GM23338 (cell line): ENCODE results near the gene DCT. TPM values are rescaled to one million over a fixed set of nuclear protein-coding genes. Genes with fewer than 3 reads are reported as not detected.

Source experiments
- ATAC-seq: fragments of 200-7000 bp; cut with Tn5 transposase; 3 replicates; pipeline ENCODE4 v1.9.1; 2020
- DNase-seq: peaks from one replicate; pipeline ENCODE4 v3.0.0-alpha.2; 2015; ENCODE audit warnings: low spot score
- H2AFZ ChIP-seq: fragments of 200-600 bp; sonication (generic); 2 replicates; pipeline ENCODE4 v1.8.0; 2016; ENCODE audit warnings: antibody characterized with exemption, mild to moderate bottlenecking, moderate library complexity
- H3F3A ChIP-seq: fragments of 200-600 bp; sonication (generic); replicated peaks from 2 replicates; pipeline ENCODE4 v1.8.0; 2017; ENCODE audit warnings: antibody characterized with exemption, mixed run types, low read depth
- H3K27ac ChIP-seq: fragments of 200-600 bp; sonication (generic); 2 replicates; pipeline ENCODE4 v1.6.1; 2016; ENCODE audit warnings: low read depth
- H3K27me3 ChIP-seq: fragments of 200-600 bp; sonication (generic); 2 replicates; pipeline ENCODE4 v1.8.0; 2016; ENCODE audit warnings: mild to moderate bottlenecking, mixed run types, moderate library complexity; ENCODE audit not compliant: insufficient read depth
- H3K36me3 ChIP-seq: fragments of 200-600 bp; sonication (generic); 2 replicates; pipeline ENCODE4 v1.8.0; 2016; ENCODE audit warnings: mild to moderate bottlenecking; ENCODE audit not compliant: insufficient read depth
- H3K4me1 ChIP-seq: fragments of 200-600 bp; sonication (generic); 2 replicates; pipeline ENCODE4 v1.8.0; 2016; ENCODE audit warnings: mild to moderate bottlenecking, moderate library complexity; ENCODE audit not compliant: insufficient read depth
- H3K4me2 ChIP-seq: fragments of 200-600 bp; sonication (generic); 2 replicates; pipeline ENCODE4 v1.7.1; 2017; ENCODE audit warnings: mixed run types
- H3K4me3 ChIP-seq: fragments of 200-600 bp; sonication (generic); 2 replicates; pipeline ENCODE4 v1.6.1; 2016; ENCODE audit warnings: mixed run types
- H3K79me2 ChIP-seq: fragments of 200-600 bp; sonication (generic); replicated peaks from 2 replicates; pipeline ENCODE4 v1.8.0; 2017; ENCODE audit warnings: mild to moderate bottlenecking; ENCODE audit not compliant: insufficient read depth
- H3K9me2 ChIP-seq: fragments of 200-600 bp; sonication (generic); 2 replicates; pipeline ENCODE4 v1.8.0; 2017; ENCODE audit not compliant: insufficient read depth
- H4K20me1 ChIP-seq: fragments of 200-600 bp; sonication (generic); replicated peaks from 2 replicates; pipeline ENCODE4 v1.8.0; 2017; ENCODE audit warnings: mild to moderate bottlenecking; ENCODE audit not compliant: insufficient read depth
- H3K27ac Mint-ChIP-seq: 2 replicates; pipeline ENCODE4 v1.8.0; 2020; ENCODE audit warnings: inconsistent platforms, mild to moderate bottlenecking, moderate library complexity, mixed read lengths
- H3K27me3 Mint-ChIP-seq: 3 replicates; pipeline ENCODE4 v1.8.0; 2022; ENCODE audit warnings: low read depth, mild to moderate bottlenecking, moderate library complexity, mixed read lengths, inconsistent platforms; ENCODE audit not compliant: insufficient read depth, poor library complexity
- H3K36me3 Mint-ChIP-seq: 3 replicates; pipeline ENCODE4 v1.8.0; 2021; ENCODE audit warnings: low read depth, mild to moderate bottlenecking, inconsistent platforms, moderate library complexity, mixed read lengths
- H3K4me1 Mint-ChIP-seq: 3 replicates; pipeline ENCODE4 v1.8.0; 2020; ENCODE audit warnings: mild to moderate bottlenecking, inconsistent platforms, mixed read lengths
- H3K4me3 Mint-ChIP-seq: 3 replicates; pipeline ENCODE4 v1.8.0; 2021; ENCODE audit warnings: moderate library complexity, mild to moderate bottlenecking, inconsistent platforms, mixed read lengths
- H3K9me3 Mint-ChIP-seq: 3 replicates; pipeline ENCODE4 v1.8.0; 2020; ENCODE audit warnings: moderate library complexity, mild to moderate bottlenecking, inconsistent platforms, mixed read lengths
- CREB1 ChIP-seq: fragments of 250-450 bp; sonication (Bioruptor Pico); IDR thresholded peaks from 2 replicates; pipeline ENCODE4 v1.5.0; 2020; ENCODE audit warnings: low read depth, mild to moderate bottlenecking, moderate library complexity
- EZH2 ChIP-seq: fragments of 200-600 bp; sonication (generic); IDR thresholded peaks from one replicate; pipeline ENCODE4 v1.8.0; 2017; ENCODE audit warnings: antibody characterized with exemption, mild to moderate bottlenecking, low read depth; ENCODE audit not compliant: unreplicated experiment
- EZH2phosphoT487 ChIP-seq: fragments of 200-600 bp; sonication (generic); IDR thresholded peaks from one replicate; pipeline ENCODE4 v1.8.1; 2018; ENCODE audit warnings: antibody characterized with exemption; ENCODE audit not compliant: unreplicated experiment
- JUNB ChIP-seq: IDR thresholded peaks from one replicate; pipeline ENCODE4 v1.6.1; 2016; ENCODE audit warnings: antibody characterized with exemption; ENCODE audit not compliant: unreplicated experiment
- NANOG ChIP-seq: IDR thresholded peaks from 2 replicates; pipeline ENCODE4 v1.6.1; 2016; ENCODE audit warnings: antibody characterized with exemption, borderline replicate concordance
- POLR2AphosphoS5 ChIP-seq: IDR thresholded peaks from 2 replicates; pipeline ENCODE4 v1.6.1; 2016; ENCODE audit warnings: antibody characterized with exemption, low read depth
- STAT1 ChIP-seq: IDR thresholded peaks from one replicate; pipeline ENCODE4 v1.6.1; 2016; ENCODE audit warnings: antibody characterized with exemption; ENCODE audit not compliant: unreplicated experiment
- ZNF114 ChIP-seq: fragments of 250-450 bp; sonication (Bioruptor Pico); IDR thresholded peaks from 2 replicates; pipeline ENCODE4 v1.5.0; 2020; ENCODE audit warnings: mild to moderate bottlenecking, moderate library complexity
- ZNF331 ChIP-seq: fragments of 250-450 bp; sonication (Bioruptor Pico); IDR thresholded peaks from 2 replicates; pipeline ENCODE4 v1.5.0; 2020; ENCODE audit warnings: low read depth, mild to moderate bottlenecking, moderate library complexity
- polyA plus RNA-seq: library from polyadenylated mRNA; unstranded; fragments of >200 nt; fragmentation: Nextera tagmentation; extraction: Ambion mirVana; gene quantifications from 2 replicates; pipeline ENCODE4 v1.2.1, GENCODE V29; 2016
- total RNA-seq: library from RNA; depleted of rRNA; stranded (reverse); fragments of >200 nt; shearing (Covaris generic); gene quantifications from 2 replicates; pipeline ENCODE4 v1.2.3, GENCODE V29; 2014
- TF ChIP-seq, protein P1 (sequence below): fragments of 250-450 bp; sonication (Bioruptor Pico); IDR thresholded peaks from 2 replicates; pipeline ENCODE4 v1.5.0; 2020; ENCODE audit warnings: mild to moderate bottlenecking, moderate library complexity
- TF ChIP-seq, protein P2 (sequence below), 2 experiments: fragments of 200-600 bp in 1 of 2; sonication (generic) in 1 of 2; conservative IDR thresholded peaks; 2 replicates each; pipeline versions ENCODE4 v1.5.1 to v1.6.1; 2016 to 2017; ENCODE audit warnings: antibody characterized with exemption in 2 of 2, low read depth in 2 of 2, mild to moderate bottlenecking in 2 of 2, moderate library complexity in 1 of 2
- TF ChIP-seq, protein P3 (sequence below): IDR thresholded peaks from one replicate; pipeline ENCODE4 v1.6.1; 2018; ENCODE audit warnings: antibody characterized with exemption; ENCODE audit not compliant: unreplicated experiment
- TF ChIP-seq, protein P4 (sequence below): IDR thresholded peaks from 2 replicates; pipeline ENCODE4 v1.6.1; 2016; ENCODE audit warnings: antibody characterized with exemption

DCT gene
- total and polyA plus RNA-seq, 2 experiments from 2014 or later: 0.14 TPM; not detected in 1

DNA sequence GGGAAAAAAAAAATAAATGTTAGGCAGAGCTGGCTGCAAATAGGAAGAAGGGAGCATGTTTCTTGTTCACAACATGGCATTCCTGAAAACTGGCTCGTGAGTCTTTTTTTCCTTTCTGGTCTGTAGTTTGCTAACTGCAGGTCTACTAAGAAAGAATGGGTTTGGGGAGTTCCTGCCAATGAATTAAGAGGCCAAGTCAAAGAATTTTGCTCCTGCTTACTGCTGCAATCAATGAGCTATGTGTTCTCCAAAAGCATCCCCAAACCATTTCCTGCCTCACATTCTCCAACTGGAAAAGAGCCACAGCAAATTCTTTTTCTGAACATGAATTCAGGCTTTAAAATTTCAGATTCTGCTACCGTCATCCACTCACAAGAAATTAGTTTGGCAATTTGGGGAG is 88.6 kb downstream of the DCT start:
- Mint-ChIP-seq H3K4me1 (peaks cover 12% of the 10 kb centered on the region), H3K4me3 (no peak overlapping the region), H3K27me3 (peaks cover 3% of the 10 kb centered on the region), H3K9me3 (no peaks in the 10 kb centered on the region), H3K36me3 (no peaks in the 10 kb centered on the region), H3K27ac (no peak overlapping the region)
- no peak for DNase-seq
- Histone ChIP-seq H3K27ac (no peak overlapping the region), H3F3A (no peaks in the 10 kb centered on the region), H3K27me3 (no peaks in the 10 kb centered on the region), H3K4me1 (no peaks in the 10 kb centered on the region; the same call in none of the 2 replicates), H2AFZ (no peak overlapping the region), H3K36me3 (no peaks in the 10 kb centered on the region), H3K79me2 (no peaks in the 10 kb centered on the region), H3K4me2 (no peak overlapping the region), H3K9me2 (no peaks in the 10 kb centered on the region), H3K4me3 (no peak overlapping the region), H4K20me1 (no peaks in the 10 kb centered on the region)
- no peak for ATAC-seq
- TF ChIP-seq, protein P1, sequence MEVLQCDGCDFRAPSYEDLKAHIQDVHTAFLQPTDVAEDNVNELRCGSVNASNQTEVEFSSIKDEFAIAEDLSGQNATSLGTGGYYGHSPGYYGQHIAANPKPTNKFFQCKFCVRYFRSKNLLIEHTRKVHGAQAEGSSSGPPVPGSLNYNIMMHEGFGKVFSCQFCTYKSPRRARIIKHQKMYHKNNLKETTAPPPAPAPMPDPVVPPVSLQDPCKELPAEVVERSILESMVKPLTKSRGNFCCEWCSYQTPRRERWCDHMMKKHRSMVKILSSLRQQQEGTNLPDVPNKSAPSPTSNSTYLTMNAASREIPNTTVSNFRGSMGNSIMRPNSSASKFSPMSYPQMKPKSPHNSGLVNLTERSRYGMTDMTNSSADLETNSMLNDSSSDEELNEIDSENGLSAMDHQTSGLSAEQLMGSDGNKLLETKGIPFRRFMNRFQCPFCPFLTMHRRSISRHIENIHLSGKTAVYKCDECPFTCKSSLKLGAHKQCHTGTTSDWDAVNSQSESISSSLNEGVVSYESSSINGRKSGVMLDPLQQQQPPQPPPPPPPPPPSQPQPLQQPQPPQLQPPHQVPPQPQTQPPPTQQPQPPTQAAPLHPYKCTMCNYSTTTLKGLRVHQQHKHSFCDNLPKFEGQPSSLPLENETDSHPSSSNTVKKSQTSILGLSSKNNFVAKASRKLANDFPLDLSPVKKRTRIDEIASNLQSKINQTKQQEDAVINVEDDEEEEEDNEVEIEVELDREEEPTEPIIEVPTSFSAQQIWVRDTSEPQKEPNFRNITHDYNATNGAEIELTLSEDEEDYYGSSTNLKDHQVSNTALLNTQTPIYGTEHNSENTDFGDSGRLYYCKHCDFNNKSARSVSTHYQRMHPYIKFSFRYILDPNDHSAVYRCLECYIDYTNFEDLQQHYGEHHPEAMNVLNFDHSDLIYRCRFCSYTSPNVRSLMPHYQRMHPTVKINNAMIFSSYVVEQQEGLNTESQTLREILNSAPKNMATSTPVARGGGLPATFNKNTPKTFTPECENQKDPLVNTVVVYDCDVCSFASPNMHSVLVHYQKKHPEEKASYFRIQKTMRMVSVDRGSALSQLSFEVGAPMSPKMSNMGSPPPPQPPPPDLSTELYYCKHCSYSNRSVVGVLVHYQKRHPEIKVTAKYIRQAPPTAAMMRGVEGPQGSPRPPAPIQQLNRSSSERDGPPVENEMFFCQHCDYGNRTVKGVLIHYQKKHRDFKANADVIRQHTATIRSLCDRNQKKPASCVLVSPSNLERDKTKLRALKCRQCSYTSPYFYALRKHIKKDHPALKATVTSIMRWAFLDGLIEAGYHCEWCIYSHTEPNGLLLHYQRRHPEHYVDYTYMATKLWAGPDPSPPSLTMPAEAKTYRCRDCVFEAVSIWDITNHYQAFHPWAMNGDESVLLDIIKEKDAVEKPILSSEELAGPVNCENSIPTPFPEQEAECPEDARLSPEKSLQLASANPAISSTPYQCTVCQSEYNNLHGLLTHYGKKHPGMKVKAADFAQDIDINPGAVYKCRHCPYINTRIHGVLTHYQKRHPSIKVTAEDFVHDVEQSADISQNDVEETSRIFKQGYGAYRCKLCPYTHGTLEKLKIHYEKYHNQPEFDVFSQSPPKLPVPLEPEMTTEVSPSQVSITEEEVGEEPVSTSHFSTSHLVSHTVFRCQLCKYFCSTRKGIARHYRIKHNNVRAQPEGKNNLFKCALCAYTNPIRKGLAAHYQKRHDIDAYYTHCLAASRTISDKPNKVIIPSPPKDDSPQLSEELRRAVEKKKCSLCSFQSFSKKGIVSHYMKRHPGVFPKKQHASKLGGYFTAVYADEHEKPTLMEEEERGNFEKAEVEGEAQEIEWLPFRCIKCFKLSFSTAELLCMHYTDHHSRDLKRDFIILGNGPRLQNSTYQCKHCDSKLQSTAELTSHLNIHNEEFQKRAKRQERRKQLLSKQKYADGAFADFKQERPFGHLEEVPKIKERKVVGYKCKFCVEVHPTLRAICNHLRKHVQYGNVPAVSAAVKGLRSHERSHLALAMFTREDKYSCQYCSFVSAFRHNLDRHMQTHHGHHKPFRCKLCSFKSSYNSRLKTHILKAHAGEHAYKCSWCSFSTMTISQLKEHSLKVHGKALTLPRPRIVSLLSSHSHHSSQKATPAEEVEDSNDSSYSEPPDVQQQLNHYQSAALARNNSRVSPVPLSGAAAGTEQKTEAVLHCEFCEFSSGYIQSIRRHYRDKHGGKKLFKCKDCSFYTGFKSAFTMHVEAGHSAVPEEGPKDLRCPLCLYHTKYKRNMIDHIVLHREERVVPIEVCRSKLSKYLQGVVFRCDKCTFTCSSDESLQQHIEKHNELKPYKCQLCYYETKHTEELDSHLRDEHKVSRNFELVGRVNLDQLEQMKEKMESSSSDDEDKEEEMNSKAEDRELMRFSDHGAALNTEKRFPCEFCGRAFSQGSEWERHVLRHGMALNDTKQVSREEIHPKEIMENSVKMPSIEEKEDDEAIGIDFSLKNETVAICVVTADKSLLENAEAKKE (CRISPR knock-in tag): no peak
- TF ChIP-seq ZNF114 (CRISPR knock-in tag) (no peak), EZH2phosphoT487 (no peak), ZNF331 (no peak), STAT1 (no peak), CREB1 (no peak), NANOG (no peak), POLR2AphosphoS5 (no peak), EZH2 (no peak), JUNB (no peak)
- TF ChIP-seq, protein P2, sequence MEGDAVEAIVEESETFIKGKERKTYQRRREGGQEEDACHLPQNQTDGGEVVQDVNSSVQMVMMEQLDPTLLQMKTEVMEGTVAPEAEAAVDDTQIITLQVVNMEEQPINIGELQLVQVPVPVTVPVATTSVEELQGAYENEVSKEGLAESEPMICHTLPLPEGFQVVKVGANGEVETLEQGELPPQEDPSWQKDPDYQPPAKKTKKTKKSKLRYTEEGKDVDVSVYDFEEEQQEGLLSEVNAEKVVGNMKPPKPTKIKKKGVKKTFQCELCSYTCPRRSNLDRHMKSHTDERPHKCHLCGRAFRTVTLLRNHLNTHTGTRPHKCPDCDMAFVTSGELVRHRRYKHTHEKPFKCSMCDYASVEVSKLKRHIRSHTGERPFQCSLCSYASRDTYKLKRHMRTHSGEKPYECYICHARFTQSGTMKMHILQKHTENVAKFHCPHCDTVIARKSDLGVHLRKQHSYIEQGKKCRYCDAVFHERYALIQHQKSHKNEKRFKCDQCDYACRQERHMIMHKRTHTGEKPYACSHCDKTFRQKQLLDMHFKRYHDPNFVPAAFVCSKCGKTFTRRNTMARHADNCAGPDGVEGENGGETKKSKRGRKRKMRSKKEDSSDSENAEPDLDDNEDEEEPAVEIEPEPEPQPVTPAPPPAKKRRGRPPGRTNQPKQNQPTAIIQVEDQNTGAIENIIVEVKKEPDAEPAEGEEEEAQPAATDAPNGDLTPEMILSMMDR (conservative IDR thresholded peaks at IDR 0.05; ENCODE audit: low read depth in 2 of 2): no peak
- TF ChIP-seq, protein P3, sequence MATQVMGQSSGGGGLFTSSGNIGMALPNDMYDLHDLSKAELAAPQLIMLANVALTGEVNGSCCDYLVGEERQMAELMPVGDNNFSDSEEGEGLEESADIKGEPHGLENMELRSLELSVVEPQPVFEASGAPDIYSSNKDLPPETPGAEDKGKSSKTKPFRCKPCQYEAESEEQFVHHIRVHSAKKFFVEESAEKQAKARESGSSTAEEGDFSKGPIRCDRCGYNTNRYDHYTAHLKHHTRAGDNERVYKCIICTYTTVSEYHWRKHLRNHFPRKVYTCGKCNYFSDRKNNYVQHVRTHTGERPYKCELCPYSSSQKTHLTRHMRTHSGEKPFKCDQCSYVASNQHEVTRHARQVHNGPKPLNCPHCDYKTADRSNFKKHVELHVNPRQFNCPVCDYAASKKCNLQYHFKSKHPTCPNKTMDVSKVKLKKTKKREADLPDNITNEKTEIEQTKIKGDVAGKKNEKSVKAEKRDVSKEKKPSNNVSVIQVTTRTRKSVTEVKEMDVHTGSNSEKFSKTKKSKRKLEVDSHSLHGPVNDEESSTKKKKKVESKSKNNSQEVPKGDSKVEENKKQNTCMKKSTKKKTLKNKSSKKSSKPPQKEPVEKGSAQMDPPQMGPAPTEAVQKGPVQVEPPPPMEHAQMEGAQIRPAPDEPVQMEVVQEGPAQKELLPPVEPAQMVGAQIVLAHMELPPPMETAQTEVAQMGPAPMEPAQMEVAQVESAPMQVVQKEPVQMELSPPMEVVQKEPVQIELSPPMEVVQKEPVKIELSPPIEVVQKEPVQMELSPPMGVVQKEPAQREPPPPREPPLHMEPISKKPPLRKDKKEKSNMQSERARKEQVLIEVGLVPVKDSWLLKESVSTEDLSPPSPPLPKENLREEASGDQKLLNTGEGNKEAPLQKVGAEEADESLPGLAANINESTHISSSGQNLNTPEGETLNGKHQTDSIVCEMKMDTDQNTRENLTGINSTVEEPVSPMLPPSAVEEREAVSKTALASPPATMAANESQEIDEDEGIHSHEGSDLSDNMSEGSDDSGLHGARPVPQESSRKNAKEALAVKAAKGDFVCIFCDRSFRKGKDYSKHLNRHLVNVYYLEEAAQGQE: no peak
- TF ChIP-seq, protein P4, sequence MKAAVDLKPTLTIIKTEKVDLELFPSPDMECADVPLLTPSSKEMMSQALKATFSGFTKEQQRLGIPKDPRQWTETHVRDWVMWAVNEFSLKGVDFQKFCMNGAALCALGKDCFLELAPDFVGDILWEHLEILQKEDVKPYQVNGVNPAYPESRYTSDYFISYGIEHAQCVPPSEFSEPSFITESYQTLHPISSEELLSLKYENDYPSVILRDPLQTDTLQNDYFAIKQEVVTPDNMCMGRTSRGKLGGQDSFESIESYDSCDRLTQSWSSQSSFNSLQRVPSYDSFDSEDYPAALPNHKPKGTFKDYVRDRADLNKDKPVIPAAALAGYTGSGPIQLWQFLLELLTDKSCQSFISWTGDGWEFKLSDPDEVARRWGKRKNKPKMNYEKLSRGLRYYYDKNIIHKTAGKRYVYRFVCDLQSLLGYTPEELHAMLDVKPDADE: no peak
